GM18526 (cell line): ENCODE measurements around the gene FARP2.

Source experiments
- POLR2A ChIP-seq: IDR thresholded peaks from 3 replicates; pipeline ENCODE4 v1.6.1; 2011; ENCODE audit not compliant: insufficient read length; ENCODE audit errors: extremely low read depth

FARP2 gene

GRCh38 chr2:241379481-241380480, 23.7 kb downstream of the FARP2 start:
- no peak for TF ChIP-seq POLR2A

- TF ChIP-seq POLR2A: no peak
These were observed 25.8 kb downstream of the FARP2 start for GRCh38 chr2:241381872-241382271.

- TF ChIP-seq POLR2A: no peak
These were observed 30.4 kb downstream of the FARP2 start for GRCh38 chr2:241386519-241386918.

- no peak for TF ChIP-seq POLR2A
These were observed 33.6 kb downstream of the FARP2 start for GRCh38 chr2:241389697-241390096.

- no peak for TF ChIP-seq POLR2A
These were observed 34.5 kb downstream of the FARP2 start for GRCh38 chr2:241390301-241391206.

- TF ChIP-seq POLR2A: no peak
These were observed 36.0 kb downstream of the FARP2 start for GRCh38 chr2:241391892-241392665.

- TF ChIP-seq POLR2A: no peak
These were observed 37.6 kb downstream of the FARP2 start for GRCh38 chr2:241393524-241394196.

GRCh38 chr2:241399941-241400922, 44.1 kb downstream of the FARP2 start:
- TF ChIP-seq POLR2A: no peak

- TF ChIP-seq POLR2A: no peak
These were observed 52.8 kb downstream of the FARP2 start for GRCh38 chr2:241408849-241409248.

GRCh38 chr2:241410739-241411176, 54.7 kb downstream of the FARP2 start:
- TF ChIP-seq POLR2A: no peak

- no peak for TF ChIP-seq POLR2A
These were observed 56.1 kb downstream of the FARP2 start for GRCh38 chr2:241412144-241412543.

GRCh38 chr2:241413929-241414580, 58.0 kb downstream of the FARP2 start:
- no peak for TF ChIP-seq POLR2A

GRCh38 chr2:241415196-241415595, 59.1 kb downstream of the FARP2 start:
- no peak for TF ChIP-seq POLR2A
